NCI-H510A treated with DMSO at 0.1 percent for 48 hours (cell line): ENCODE results near the gene DCXR.
"Not testable (repeated sequence)": the region's sequence is repeated elsewhere in the genome, so short reads cannot be mapped to it uniquely, and the experiment has no call there.

ENCODE experiments used
- DNase-seq: peaks from one replicate; lab custom pipeline; 2025; lab: John Stamatoyannopoulos, UW

The DCXR gene

DNA sequence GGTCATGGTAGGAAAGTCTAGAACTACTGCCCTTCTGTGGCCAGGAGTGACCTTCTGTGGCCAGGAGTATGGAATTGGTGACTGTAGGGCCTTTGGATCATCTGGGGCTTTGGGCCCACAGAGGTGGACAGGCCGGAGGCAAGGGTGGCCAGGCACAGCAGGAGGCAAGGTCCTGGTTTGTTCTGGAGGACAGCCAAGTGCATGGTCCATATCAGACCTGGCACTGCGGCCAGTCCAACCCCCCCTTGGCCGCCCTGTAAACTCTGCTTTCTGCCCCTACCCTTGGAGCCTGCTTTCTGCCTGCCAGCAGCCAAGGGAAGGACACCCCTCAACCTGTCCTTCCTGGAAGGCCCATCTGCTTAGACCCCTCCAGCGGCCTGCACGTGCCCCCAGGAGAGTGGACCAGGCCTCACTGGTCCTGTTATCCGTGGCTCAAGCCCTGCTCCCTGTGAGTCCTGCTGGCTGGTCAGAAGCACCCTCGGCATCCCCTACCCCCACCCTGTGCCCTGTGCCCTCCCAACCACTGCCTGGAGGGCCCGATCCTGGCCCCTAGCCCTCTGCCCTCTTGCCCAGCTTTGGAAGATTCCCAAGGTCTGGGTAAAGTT is 2.3 kb upstream of the DCXR start:
- DNase-seq = no peak

DNA sequence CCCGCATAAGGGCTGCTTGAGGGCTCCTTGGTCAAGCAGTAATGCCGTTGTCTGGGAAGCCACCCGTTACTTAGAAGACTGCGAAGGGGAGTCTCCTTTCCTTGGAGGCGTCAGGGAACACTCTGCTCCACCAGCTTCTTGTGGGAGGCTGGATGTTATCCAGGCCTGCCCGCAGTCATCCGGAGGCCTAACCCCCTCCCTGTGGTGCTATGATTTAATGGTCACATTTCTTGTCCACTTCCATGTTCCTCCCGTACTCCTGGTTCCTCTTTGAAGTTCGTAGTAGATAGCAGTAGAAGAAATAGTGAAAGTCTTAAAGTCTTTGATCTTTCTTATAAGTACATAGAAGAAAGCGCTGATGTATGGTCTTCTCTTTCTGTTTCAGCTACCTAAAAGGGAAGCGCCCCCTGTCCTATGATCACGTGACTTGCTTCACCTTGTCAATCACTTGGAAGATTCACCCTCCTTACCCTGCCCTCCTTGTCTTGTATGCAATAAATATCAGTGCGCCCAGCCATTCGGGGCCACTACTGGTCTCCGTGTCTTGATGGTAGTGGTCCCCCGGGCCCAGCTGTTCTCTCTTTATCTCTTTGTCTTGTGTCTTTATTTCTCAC is 1.4 kb upstream of the DCXR start:
- not testable (repeated sequence) for DNase-seq

DNA sequence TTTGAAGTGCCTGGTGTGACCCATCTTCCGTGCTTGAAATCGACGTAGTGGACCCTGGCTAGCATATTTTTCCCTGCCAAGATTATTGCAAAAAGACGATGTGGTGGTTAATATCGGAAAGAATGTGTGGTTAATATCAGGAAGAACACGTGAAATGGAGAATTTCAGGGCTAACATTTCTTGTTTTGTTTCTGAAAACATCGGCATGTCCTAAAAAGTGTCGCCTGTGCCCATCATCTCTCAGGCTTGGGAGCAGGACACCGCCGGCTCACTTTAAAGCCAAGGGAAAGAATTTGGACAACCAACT is 345 bp upstream of the DCXR start:
- DNase-seq = no peak

DNA sequence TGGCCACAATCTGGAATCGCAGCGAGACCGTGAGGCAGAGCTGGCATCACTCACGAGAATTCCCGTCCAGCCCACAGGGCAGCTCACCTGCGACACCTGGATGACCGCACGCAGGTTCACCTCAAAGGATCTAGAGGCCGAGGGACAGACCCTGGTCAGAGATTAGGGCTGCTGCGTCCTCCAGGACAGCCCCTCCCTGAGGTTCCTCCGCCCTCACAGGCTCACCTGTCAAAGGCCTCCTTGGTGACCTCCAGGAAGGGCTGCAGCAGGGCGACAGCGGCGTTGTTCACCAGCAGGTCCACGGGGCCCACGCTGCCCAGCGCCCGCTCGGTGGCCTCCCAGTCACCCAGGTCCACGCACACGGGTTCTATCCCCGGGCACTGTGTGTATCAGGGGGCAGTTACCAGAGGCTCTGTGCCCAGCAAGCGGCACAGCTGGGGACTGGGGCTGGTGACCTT is 834 bp downstream of the DCXR start:
- DNase-seq = no peak

DNA sequence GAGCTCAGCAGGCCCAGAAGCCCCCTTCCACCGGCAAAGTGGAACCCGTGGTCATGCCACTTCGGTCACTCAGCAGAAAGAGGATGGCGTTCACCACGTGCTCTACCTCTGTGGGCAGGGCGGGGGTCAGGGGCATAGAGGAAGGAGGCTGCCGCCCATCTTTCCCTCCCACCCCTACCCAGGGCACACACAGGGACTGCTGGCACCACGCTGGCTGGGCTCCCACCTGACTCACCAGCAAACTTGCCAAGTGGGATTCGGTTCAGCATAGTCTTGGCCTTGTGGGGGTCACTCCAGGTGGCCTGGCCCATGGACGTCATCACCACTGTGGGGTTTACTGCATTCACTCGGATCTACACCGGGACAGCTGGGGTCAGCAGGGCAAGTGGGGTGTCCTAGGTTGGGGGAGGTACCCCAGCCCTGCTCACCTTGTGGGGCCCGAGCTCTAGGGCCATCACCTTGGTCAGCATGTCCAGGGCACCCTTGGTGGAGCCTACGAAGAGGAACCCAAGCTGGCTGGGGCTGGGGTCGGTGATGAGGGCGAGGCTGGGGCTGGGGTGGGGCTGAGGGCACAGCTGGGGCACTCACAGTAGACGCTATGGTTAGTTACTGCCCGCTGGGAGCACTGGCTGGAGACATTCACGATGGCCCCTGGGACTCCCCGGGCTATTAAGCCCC is 1.4 kb downstream of the DCXR start:
- DNase-seq = no peak

DNA sequence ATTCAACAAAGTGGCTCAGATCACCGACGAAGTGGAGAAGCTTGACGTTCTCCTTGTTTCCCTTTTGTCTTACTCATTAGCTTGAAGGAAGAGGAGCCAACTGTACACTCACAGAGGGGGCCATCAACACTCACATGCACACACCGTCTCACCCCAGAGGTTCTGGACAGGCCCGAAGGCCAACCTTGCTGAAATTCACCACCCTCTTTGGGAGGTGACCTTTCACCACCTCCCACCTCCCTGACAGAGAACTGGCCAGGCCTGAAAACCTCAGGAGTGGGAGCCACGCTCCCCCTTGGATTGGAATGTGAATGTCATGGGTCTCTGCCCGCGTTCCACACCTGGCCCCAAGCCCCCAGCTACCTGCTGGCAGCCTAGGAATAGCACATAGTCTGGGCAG is 2.0 kb downstream of the DCXR start:
- no peak for DNase-seq

DNA sequence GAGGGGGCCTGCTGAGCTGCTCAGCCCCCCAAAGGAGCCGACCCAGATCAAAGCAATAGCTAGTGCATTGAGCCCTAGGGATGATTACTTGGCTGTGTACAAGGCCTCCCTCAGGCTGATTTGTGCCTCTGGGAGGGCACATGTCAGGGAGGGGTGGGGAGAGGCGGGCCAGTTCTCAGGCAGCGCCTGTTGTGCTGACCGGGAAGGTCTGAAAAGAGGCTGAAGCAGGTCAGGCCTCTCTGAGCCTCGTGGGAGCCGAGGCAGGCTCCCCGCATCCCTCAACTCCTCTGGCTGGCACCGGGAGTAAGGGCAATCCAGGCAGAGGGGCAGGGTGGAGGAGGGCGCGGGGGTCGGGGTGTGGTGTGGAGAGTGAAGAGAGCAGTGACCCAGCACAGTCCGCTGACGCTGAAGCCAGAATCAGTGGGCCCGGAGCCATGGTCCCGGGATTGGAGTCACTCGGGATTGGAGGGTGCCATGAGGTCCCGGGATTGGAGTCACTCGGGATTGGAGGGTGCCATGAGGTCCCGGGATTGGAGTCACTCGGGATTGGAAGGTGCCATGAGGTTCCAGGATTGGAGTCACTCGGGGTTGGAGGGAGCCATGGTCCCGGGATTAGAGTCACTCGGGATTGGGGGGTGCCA is 3.0 kb downstream of the DCXR start:
- no peak for DNase-seq

DNA sequence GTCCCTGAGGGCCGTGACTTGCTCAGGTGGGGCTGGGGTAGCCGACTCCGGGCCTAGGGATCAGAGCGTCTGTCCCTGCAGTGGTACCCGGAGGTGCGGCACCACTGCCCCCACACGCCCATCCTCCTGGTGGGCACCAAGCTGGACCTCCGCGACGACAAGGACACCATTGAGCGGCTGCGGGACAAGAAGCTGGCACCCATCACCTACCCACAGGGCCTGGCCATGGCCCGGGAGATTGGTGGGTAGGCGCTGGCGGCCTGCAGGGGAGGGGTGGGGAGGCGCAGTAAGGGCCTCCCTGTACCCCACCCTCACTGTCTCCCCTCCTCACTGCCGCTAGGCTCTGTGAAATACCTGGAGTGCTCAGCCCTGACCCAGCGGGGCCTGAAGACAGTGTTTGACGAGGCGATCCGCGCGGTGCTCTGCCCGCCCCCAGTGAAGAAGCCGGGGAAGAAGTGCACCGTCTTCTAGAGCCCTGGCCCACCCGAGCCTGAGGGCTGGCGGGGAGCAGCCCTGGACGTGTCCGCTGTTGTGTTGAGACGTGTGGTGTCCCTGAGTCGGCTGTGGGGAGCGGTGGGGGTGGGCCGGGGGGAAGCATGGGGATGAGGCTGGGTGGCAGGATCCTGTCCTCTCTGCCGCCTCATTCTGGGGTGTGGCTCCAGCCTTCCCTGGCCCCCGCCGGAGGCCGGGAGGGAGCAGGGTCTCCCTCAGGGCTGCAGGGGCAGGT is 4.0 kb downstream of the DCXR start:
- DNase-seq = no peak

DNA sequence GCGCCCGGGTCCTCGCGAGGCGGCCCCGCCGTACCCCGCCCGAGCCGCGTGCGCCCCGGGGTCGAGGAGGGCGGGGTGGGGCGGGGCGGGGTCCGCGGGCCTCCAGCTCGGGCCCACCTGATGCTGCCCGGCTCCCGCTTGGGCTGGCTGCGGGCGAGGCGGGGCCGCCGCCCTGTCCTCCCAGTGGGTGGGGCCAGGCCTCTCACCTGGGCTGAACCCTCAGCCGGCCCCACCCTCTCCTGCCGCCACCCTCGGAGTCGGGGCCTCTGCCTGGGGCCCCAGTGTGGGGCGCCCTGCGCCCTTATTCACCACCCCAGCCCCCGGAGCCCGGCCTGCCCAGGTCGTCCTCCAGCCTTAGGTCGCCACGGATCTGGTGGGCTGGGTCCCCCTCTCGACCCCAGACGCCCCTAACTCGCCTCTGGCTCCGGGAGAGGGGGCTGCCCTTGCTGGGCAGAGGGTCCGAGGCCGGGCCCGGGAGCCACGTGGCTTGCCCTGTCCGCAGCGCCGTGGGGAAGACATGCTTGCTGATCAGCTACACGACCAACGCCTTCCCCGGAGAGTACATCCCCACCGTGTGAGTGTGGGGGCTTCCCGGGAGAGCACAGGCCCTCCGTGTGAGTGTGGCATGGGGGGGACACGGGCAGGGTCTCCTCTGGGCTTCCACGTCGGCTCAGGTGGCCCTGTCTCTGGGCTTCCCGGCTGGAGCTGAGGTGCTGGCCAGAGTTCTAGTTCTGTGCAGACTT is 5.4 kb downstream of the DCXR start:
- DNase-seq = peak; percentile 41

DNA sequence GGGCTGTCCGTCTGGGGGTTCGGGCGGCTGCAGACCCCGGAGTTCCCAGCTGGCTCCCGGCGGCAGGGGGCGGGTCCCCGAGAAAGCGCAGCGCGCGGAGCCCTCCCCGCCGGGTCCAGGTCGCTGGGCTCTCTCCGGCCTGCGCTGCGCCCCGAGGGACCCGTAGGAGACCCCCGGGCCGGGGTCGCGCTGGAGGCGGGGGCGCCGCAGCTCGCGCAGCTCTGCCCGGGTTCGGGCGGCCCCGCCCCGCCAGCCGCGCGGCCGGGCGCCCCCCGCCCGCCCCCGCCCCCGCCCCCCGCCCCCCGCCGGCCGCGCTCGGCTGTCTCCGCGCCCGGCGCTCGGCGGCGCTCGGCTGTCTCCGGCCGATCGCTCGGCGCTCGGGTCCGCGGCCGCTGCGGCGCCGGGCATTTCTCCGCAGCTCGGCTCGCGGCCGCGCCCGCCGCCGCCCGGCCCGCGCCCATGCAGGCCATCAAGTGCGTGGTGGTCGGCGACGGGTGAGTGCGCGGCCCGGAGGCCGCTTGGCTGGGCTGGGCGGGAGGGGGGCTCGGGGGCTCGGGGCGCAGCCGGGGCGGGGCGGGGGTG is 6.1 kb downstream of the DCXR start, which contains the start of gene RAC3:
Gene RAC3 (plus strand): TSS at position 376 of the 582 bp plus-strand sequence. CDS start 84 bp downstream, at position 460.
- DNase-seq = peak; percentile 18

DNA sequence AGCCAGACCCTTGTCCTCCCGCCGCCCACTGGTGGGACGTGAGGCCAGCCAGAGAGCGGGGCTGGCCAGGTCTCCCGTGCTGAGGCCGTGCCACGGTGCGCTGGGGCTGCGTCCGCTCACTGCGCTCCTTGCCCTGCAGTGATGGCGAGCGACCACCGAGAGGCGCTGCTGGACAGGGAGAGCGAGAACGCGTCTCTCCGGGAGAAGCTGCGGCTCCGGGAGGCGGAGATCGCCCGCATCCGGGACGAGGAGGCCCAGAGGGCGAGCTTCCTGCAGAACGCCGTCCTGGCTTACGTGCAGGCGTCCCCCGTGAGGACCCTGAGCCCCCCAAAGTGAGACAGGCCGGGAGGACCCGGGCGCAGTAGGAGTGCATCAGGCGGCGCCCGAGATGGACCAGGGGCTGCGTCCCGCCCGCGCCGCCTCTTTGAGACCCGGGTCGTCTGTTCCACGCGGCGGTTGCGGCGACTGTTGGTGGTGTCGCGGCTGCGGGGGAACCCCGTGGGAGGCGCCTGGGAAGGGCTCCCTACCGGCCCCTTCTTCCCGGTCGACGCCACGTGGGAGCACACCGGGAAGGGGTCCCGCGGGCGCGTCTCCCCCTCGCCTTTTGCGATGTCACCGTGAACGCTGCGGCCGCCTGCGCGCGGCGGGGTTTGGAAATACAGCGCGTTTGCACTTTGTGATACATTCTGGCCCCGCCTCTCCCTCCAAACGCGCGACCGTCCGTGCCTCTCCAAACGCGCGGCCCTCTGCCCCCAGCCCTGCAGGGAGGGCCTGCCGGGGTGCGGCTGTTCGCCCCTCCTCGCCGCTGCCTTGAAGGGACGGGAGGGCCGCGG is 6.8 kb downstream of the DCXR start:
- peak; percentile 79 for DNase-seq

DNA sequence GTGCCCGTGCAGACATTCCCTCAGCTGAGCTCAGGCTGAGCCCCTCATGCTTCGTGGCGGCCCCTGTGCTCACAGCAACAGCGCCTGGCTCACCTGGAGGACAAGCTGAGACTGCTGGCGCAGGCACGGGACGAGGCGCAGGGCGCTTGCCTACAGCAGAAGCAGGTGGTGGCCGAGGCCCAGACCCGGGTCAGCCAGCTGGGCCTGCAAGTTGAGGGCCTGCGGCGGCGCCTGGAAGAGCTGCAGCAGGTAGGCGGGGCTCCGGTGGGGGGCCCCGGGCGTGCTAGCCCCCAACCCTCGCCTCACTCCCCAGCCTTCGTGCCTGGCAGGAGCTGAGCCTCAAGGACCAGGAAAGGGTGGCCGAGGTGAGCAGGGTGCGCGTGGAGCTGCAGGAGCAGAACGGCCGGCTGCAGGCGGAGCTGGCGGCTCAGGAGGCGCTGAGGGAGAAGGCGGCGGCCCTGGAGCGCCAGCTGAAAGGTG is 7.5 kb downstream of the DCXR start:
- DNase-seq = no peak

DNA sequence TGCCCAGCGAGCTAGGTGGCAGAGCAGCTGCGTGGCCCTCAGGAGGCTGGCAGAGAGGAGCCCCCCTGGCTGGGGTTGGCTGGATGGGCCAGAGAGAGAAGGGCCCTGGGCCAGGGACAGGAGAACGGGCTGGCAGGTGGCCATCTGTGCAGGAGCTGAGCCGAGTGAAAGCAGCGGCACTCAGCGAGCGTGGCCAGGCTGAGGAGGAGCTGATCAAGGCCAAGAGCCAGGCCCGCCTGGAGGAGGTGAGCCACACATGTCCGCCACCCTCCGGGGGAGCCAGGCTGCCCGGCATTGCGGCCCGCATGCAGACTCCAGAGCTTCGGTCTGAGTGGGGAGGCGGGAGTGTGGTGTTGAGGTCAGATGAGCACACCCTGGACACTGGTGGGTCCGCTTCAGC is 8.1 kb downstream of the DCXR start:
- DNase-seq = no peak

DNA sequence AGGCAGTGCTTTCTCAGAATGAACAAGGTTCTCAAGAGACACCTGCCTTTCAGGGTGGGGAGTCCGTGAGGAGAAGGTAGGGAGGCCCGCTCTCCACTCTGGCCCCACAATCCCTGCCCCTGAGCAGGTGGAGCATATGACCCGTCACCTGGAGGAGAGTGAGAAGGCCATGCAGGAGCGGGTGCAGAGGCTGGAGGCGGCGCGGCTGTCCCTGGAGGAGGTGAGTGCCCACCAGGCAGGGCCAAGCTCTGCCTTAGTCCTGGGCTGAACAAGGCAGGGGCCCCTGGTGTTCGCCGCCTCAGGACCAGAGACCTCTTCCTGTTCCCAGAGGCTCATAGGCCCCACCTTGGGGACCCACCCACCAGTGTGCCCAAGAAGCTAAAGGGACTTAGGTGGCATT is 8.5 kb downstream of the DCXR start:
- no peak for DNase-seq

DNA sequence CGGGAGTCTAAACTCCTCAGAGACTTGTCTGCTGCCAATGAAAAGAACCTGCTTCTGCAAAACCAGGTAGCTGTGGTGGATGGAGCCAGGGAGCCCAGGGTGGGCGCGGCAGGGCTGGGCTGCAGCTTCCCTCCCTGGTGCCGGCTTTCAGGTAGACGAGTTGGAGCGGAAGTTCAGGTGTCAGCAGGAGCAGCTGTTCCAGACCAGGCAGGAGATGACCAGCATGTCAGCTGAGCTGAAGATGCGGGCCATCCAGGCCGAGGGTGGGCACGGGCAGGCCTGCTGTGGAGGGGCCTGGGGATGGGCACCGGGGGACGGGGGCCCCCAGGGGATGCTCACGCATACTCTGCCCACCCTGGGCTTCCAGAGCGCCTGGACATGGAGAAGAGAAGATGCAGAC is 9.3 kb downstream of the DCXR start:
- DNase-seq = no peak

DNA sequence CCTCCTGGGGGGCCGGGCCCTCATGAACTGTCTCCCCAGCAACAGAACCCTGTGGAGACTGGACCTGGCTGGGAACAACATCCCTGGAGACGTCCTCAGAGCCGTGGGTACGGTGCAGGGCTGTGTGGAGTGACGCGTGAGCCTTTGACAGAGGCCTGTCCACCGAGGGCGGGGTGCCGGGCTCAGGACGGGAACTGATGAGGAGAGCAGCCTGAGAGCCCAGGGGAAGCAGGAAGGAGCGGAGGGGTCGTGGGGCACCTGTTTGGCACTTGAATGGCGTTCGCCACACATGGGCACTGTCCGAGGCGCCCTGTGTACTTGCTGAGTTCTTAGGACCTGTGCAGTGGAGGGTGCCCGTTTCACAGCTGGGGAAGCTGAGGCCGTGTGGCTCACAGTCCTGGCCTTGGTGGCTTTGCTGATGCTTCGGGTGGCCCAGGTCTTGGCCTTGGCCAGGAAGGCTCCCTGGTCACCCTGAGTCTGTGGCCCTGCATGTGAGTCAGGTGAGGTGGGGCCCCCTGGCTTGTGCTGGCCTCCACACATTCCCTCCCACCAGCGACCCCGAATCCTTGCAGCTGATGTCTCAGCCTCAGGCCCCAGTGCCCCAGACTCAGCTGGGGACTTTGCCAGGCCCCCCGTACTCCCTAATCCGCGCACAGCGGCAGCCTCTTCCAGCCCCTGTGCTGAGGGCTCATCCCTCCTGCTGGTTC is 11.9 kb downstream of the DCXR start:
- no peak for DNase-seq

DNA sequence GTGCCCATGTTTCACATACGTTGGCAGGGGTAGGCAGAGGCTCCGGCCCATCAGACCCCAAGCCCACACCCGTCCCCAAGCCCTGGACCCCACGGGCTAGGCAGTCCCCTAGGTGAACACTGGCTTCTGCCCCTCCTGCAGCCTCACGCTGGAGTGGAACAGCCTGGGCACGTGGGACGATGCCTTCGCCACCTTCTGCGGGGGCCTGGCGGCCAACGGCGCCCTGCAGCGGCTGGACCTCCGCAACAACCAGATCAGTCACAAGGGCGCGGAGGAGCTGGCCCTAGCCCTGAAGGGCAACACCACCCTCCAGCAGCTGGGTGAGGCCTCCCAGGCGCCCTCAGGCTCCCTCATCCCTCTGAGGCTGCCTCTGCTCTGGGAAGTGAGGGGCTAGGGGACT is 12.6 kb downstream of the DCXR start:
- no peak for DNase-seq

DNA sequence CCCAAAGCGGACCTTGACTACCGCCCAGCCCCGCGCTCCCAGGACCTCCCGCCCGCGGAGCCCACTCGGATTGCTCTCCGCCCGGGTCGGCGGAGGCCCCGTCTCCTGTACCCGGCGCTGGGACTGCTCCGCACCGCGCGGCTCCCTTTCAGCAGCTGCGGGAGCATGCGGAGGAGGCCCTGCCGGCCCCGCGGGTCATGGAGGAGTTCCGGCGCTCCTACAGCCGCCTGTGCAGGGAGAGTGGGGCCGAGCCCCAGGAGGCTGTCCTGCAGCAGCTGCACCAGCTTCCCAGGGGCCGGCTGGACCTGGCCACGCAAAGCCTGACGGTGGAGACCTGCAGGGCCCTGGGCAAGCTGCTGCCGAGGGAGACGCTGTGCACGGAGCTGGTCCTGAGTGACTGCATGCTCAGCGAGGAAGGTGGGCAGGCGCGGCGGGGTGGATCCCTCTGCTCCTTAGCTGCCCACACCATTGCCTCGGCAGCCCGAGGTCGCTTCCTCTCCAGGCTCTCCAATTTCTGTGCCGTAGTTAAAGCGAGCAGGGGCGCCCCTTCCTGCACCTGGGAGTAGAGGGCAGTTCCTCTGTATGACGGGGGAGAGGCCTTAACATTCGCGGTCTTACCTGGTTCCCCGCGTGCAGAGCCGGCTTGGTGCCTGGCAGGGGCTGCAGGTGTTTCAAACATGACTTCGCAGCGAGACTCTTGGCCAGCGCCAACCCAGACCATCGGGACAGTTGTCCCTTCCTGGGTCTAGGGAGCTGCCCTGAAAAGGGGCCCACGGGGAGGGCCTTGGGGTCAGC is 13.9 kb downstream of the DCXR start:
- peak; percentile 27 for DNase-seq

DNA sequence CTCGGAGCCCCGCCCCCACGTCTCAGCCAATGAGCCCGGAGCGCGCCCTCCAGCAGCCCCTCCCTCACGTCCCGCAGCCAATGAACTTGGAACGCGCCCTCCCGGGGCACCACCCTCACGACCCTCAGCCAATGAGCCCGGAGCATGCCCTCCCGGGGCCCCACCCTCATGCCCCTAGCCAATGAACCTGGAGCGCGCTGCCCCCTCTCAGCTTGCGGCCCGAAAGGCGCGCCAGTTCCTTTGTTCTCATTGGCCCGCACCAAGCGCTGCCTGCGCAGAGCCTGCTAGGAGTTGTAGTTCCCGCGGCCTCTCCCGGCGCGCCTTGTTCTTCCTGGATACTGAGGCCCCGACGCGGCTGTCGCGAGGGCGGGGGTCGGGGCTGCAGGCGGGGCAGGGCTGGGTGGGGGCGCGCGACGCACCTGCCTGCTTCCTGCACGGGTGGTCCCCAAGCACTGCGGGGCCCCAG is 14.5 kb downstream of the DCXR start, which contains the start of gene LRRC45:
Gene LRRC45 (plus strand): TSS at position 325 of the 466 bp plus-strand sequence. CDS start 339 bp downstream, outside the sequence.
- DNase-seq = peak; percentile 98
